ENCODE results near the gene DDB1. TPM values are rescaled to one million over a fixed set of nuclear protein-coding genes. Genes with fewer than 3 reads are reported as not detected.

DDB1 gene
- total and polyA plus RNA-seq, 2 experiments from 2014 or later = 177 to 215 TPM

DNA sequence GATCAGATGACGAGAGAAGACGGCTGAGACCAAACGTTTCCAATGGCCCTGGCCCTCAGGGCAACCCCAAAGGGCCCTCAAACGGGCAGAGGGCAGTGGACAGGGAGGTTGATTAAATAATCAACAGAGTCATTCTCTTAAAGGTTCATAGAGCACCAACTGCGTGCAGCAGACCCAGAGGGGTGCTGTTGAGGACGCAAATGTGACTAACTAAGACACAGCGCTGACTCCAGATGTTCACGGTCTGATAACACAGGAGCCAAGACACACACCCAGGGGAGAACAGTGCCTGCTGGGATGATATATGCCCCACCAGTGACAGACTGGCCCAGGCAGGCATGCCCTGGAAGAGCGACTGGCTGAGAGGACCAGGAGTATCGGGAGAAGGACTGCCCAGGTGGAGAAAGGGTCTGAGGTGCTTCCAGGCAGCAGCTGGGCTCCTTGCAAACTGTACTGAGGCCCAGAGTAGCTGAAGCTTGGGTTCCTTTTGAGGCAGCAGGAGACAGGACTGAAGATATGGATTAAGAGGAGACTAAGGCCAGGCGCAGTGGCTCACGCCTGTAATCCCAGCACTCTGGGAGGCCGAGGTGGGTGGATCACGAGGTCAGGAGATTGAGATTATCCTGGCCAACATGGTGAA, 45.4 kb downstream of the DDB1 start:
- H3K79me2 ChIP-seq = peaks cover 7% of the 10 kb centered on the region
- no peaks in the 10 kb centered on the region for H3K9me2 ChIP-seq (replicated peaks; ENCODE audit: insufficient read depth)
- no peaks in the 10 kb centered on the region for H3K4me1 ChIP-seq (ENCODE audit: insufficient read depth)
- H3K4me2 ChIP-seq = no peak overlapping the region
- no peaks in the 10 kb centered on the region for H3K36me3 ChIP-seq (replicated peaks; ENCODE audit: insufficient read depth, low read depth)
- no peak overlapping the region for H2AFZ ChIP-seq
- no peaks in the 10 kb centered on the region for H4K20me1 ChIP-seq (ENCODE audit: insufficient read depth, poor library complexity, severe bottlenecking)
- DNase-seq (ENCODE audit: low spot score) = no peak
- H3K4me3 ChIP-seq = no peak overlapping the region
- 86% methylated on average over 14 of the region's 14 CpGs for WGBS (ENCODE audit: low lambda C conversion rate, missing lambda C conversion rate)
- H3K27ac ChIP-seq = no peak overlapping the region
- TF ChIP-seq EZH2phosphoT487 (IDR thresholded peaks at IDR 0.05; ENCODE audit: low read depth, severe bottlenecking, unreplicated experiment) (no peak), EZH2 (IDR thresholded peaks at IDR 0.05; ENCODE audit: borderline replicate concordance) (no peak)
- TF ChIP-seq, protein P1, sequence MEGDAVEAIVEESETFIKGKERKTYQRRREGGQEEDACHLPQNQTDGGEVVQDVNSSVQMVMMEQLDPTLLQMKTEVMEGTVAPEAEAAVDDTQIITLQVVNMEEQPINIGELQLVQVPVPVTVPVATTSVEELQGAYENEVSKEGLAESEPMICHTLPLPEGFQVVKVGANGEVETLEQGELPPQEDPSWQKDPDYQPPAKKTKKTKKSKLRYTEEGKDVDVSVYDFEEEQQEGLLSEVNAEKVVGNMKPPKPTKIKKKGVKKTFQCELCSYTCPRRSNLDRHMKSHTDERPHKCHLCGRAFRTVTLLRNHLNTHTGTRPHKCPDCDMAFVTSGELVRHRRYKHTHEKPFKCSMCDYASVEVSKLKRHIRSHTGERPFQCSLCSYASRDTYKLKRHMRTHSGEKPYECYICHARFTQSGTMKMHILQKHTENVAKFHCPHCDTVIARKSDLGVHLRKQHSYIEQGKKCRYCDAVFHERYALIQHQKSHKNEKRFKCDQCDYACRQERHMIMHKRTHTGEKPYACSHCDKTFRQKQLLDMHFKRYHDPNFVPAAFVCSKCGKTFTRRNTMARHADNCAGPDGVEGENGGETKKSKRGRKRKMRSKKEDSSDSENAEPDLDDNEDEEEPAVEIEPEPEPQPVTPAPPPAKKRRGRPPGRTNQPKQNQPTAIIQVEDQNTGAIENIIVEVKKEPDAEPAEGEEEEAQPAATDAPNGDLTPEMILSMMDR (IDR thresholded peaks at IDR 0.05; ENCODE audit: poor library complexity) = no peak
- H3K27me3 ChIP-seq = no peaks in the 10 kb centered on the region
- H3K9me3 ChIP-seq (ENCODE audit: low read depth) = no peaks in the 10 kb centered on the region

DNA sequence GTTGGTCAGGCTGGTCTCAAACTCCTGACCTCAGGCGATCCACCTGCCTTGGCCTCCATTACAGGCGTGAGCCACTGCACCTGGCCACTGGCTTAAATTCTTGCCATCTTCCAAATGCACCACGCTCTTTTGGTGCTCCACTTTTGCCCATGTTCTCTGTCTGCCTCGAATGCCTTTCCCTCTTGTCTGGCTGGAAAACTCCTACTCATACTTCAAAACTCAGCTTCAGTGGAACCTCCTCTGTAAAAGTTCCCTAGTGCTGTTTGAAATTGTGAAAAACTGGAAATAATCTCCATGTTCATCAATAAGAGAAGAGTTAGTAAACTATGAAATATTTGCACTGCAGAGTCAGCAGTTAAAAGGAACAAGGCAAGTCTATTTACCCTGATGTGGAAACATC, 49.3 kb downstream of the DDB1 start:
- no peak overlapping the region for H3K4me3 ChIP-seq
- TF ChIP-seq, protein P1 (IDR thresholded peaks at IDR 0.05; ENCODE audit: poor library complexity) = no peak
- no peak for TF ChIP-seq EZH2 (IDR thresholded peaks at IDR 0.05; ENCODE audit: borderline replicate concordance)
- TF ChIP-seq EZH2phosphoT487 (IDR thresholded peaks at IDR 0.05; ENCODE audit: low read depth, severe bottlenecking, unreplicated experiment) = no peak
- H3K79me2 ChIP-seq = no peaks in the 10 kb centered on the region
- no peak overlapping the region for H3K4me2 ChIP-seq
- no peaks in the 10 kb centered on the region for H3K36me3 ChIP-seq (replicated peaks; ENCODE audit: insufficient read depth, low read depth)
- H3K9me2 ChIP-seq (replicated peaks; ENCODE audit: insufficient read depth) = no peaks in the 10 kb centered on the region
- H3K4me1 ChIP-seq (ENCODE audit: insufficient read depth) = no peaks in the 10 kb centered on the region
- H2AFZ ChIP-seq = no peak overlapping the region
- H3K9me3 ChIP-seq (ENCODE audit: low read depth) = no peaks in the 10 kb centered on the region
- H3K27ac ChIP-seq = no peak overlapping the region
- DNase-seq (ENCODE audit: low spot score) = no peak
- 94% methylated on average over 4 of the region's 4 CpGs for WGBS (ENCODE audit: low lambda C conversion rate, missing lambda C conversion rate)
- no peaks in the 10 kb centered on the region for H3K27me3 ChIP-seq
- no peaks in the 10 kb centered on the region for H4K20me1 ChIP-seq (ENCODE audit: insufficient read depth, poor library complexity, severe bottlenecking)

DNA sequence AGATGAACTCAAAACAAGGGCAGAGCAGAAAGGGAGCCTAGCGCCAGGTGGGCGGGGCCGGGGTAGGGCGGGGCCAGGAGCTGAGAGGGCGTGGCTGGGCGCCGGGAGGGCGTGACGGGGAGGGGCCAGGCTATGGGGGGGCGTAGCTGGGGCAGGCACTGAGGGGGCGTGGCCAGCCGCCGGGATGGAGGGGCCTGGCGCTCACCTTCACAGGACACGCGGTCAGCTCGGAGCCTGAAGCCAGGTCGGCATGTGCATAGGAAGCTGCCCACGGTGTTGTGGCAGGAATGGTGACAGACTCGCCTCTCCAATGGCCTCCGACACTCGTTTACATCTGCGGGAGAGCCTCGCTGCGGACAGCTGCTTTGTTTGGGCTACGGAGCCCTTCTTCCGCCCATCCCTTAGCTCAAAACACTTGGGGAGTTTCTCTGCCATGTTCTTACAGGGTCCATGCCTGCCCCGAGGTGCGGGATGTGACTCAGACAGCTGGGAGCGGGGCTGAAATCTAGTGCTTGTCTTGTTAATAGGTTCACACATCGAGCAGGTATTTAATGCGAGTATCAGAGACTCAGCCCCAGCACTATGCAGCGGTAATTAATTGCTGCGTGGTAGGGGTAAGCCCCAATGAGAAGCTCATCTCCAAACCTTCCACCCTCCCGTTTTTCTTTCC, 51.2 kb downstream of the DDB1 start:
- Histone ChIP-seq H3K79me2 (no peaks in the 10 kb centered on the region), H3K27me3 (no peaks in the 10 kb centered on the region), H3K4me1 (ENCODE audit: insufficient read depth) (no peaks in the 10 kb centered on the region), H2AFZ (no peak overlapping the region), H3K4me2 (no peak overlapping the region), H3K36me3 (replicated peaks; ENCODE audit: insufficient read depth, low read depth) (no peaks in the 10 kb centered on the region), H3K27ac (no peak overlapping the region), H3K9me3 (ENCODE audit: low read depth) (no peaks in the 10 kb centered on the region), H4K20me1 (ENCODE audit: insufficient read depth, poor library complexity, severe bottlenecking) (no peaks in the 10 kb centered on the region), H3K4me3 (no peak overlapping the region), H3K9me2 (replicated peaks; ENCODE audit: insufficient read depth) (no peaks in the 10 kb centered on the region)
- TF ChIP-seq, protein P1 (IDR thresholded peaks at IDR 0.05; ENCODE audit: poor library complexity) = no peak
- TF ChIP-seq EZH2phosphoT487 (IDR thresholded peaks at IDR 0.05; ENCODE audit: low read depth, severe bottlenecking, unreplicated experiment) (no peak), EZH2 (IDR thresholded peaks at IDR 0.05; ENCODE audit: borderline replicate concordance) (no peak)
- 63% methylated on average over 21 of the region's 35 CpGs for WGBS (ENCODE audit: low lambda C conversion rate, missing lambda C conversion rate)
- peak; percentile 68 for DNase-seq (ENCODE audit: low spot score)

Measured in hepatocyte (in vitro differentiated cells).